Spinal cord (tissue), 10 donors: ENCODE results near the gene MYL1. TPM values are rescaled to one million over a fixed set of nuclear protein-coding genes. Genes with fewer than 3 reads are reported as not detected.

Experiments
- DNase-seq, 6 donors: peaks; one replicate each; pipeline versions ENCODE4 v3.0.0 to v3.0.0-alpha.2; 2013 to 2015; ENCODE audit warnings: low spot score in 6 of 6, low read depth in 4 of 6
- H3K27ac ChIP-seq: one replicate; pipeline ENCODE4 v1.5.1; 2013; ENCODE audit warnings: low read depth, low read length, control low read depth
- H3K27me3 ChIP-seq: one replicate; pipeline ENCODE4 v1.6.1; 2013; ENCODE audit warnings: low read length; ENCODE audit not compliant: control insufficient read depth, insufficient read depth
- H3K36me3 ChIP-seq: one replicate; pipeline ENCODE4 v1.6.1; 2013; ENCODE audit warnings: low read length; ENCODE audit not compliant: control insufficient read depth, insufficient read depth
- H3K4me1 ChIP-seq: one replicate; pipeline ENCODE4 v1.6.1; 2013; ENCODE audit warnings: low read length; ENCODE audit not compliant: control insufficient read depth, insufficient read depth
- H3K4me3 ChIP-seq: one replicate; pipeline ENCODE4 v1.5.1; 2013; ENCODE audit warnings: low read depth, low read length, control low read depth
- H3K9me3 ChIP-seq: one replicate; pipeline ENCODE4 v1.6.1; 2013; ENCODE audit warnings: low read length; ENCODE audit not compliant: control insufficient read depth, insufficient read depth
- WGBS: methylation state at CpG from one replicate; pipeline ENCODE4 v1.1.5; 2013; ENCODE audit warnings: missing lambda C conversion rate; ENCODE audit not compliant: insufficient coverage; 5-methylcytosine and 5-hydroxymethylcytosine counted together
- polyA plus RNA-seq, 2 donors: library from polyadenylated mRNA; unstranded; fragments of 120-200 nt; gene quantifications; one replicate each; pipeline ENCODE4 v1.2.1, GENCODE V29; 2013; ENCODE audit not compliant: insufficient read length in 2 of 2
- total RNA-seq, 2 donors: library from RNA; depleted of rRNA in 1 of 2; stranded (reverse); fragments of 120-200 nt in 1 of 2; fragments of >200 nt in 1 of 2; gene quantifications; one replicate each; pipeline versions ENCODE4 v1.2.3 to v1.2.4, GENCODE V29; 2013 to 2014
- donor health status: healthy.

MYL1 gene
- total and polyA plus RNA-seq, 4 donors = 1.2 to 11.8 (median 3.4) TPM

DNA sequence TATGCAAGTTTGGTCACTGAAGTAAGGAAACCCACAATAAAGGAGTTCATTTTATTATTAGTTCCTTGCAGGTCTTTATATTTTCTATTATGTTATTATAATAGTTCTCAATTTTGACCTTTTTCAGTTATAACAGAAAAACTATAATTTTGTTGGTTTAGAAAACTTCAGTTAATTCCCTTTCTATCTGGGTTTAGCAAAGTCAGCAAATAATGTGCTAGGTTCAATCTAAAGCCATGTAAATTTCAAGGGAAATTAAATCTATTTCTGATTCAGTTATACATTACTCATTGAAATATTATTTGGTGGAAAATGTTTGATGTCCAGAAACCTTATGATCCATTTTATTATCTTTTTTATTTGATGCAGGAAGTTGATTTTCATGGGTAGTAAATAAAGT, 43.7 kb downstream of the MYL1 start:
- no peak overlapping the region for H3K27ac ChIP-seq
- H3K27me3 ChIP-seq = no peaks in the 10 kb centered on the region
- no peaks in the 10 kb centered on the region for H3K4me1 ChIP-seq
- no peaks in the 10 kb centered on the region for H3K36me3 ChIP-seq
- no peak for DNase-seq
- no peaks in the 10 kb centered on the region for H3K9me3 ChIP-seq
- H3K4me3 ChIP-seq = no peak overlapping the region

DNA sequence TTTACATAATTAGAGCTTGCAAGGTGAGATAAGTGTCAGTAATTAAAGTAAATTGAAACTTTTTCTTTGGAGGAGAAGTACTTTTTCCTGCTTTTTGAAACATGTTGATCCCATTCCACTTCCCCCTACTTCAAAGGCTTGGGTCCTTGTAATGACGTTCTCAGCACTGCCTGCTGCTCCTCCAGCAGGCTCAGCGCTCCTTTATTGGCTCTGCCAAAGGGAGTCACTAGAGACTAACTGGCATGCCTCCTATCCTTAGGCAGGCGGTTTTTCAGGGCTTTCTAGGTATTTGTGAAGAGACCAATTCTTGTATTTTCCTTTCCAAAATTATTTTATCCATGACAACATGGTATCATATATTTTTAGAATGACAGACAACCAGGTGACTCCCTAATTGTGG, 45.8 kb downstream of the MYL1 start:
- H3K36me3 ChIP-seq = no peaks in the 10 kb centered on the region
- no peak overlapping the region for H3K4me3 ChIP-seq
- WGBS = 0% methylated on average over 1 of the region's 3 CpGs
- H3K27me3 ChIP-seq = no peaks in the 10 kb centered on the region
- no peak for DNase-seq
- no peaks in the 10 kb centered on the region for H3K9me3 ChIP-seq
- H3K27ac ChIP-seq = no peak overlapping the region
- no peaks in the 10 kb centered on the region for H3K4me1 ChIP-seq

DNA sequence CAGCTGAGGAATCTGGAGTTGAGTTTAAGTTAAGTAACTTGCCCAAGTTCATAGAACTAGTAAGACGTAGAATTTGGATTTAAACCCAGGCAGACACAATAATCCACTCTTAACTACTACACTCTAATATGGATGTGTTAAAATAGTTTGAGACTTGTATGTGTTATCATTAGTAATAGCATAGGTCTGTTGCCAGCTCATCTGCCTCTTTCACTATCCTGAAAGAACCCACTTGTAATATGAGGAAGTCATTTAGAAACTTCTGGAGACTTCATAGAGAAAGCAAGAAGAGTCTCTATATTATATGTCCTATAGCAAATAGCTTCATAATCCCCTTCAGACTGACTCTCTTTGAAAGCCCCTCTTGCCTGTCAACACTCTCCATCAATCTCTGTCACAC, 46.7 kb downstream of the MYL1 start:
- no CpG with 5 or more reads among the region's 1 CpG for WGBS
- Histone ChIP-seq H3K36me3 (no peaks in the 10 kb centered on the region), H3K4me3 (no peak overlapping the region), H3K4me1 (no peaks in the 10 kb centered on the region), H3K27me3 (no peaks in the 10 kb centered on the region), H3K9me3 (no peaks in the 10 kb centered on the region), H3K27ac (no peak overlapping the region)
- DNase-seq = no peak

DNA sequence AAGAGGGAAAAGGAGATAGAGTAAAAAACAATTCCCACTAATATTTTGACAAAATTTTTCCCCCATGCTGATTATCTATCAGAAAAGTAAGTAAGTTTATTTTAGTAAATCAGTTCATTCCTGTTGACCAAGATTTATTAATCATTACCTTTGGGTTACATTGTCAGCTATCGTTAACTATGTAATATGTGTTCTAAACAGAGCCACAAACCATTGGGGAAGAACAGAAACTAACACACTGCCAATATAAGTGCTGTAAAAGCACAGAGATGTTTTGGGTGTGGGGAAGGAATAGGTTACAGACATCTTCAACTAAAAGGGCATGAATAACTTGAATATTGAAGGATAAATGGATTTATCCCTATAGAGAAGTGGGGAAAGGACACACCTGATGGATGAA, 47.3 kb downstream of the MYL1 start:
- no peaks in the 10 kb centered on the region for H3K4me1 ChIP-seq
- DNase-seq = no peak
- H3K9me3 ChIP-seq = no peaks in the 10 kb centered on the region
- no peak overlapping the region for H3K4me3 ChIP-seq
- no peaks in the 10 kb centered on the region for H3K27me3 ChIP-seq
- H3K36me3 ChIP-seq = no peaks in the 10 kb centered on the region
- no CpG with 5 or more reads among the region's 1 CpG for WGBS
- H3K27ac ChIP-seq = no peak overlapping the region

DNA sequence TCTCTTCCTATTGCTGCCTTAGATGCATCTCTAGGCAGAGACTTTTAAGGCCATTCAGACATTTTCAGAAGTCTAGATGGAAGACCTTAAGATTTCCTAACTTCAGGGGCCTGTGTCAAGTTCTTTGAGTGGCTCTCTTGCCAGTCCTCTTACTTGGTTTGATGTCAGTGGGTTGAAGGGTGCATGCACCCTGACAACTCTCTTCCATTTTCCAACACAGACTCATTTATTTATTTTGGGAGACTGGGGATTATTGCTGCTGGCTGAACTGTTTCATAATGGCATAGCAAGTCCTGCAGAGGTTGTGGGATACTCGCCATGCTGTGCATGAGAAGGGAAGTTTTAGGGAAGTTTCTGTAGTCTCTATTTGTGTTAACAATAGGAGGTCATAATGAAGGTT, 50.7 kb downstream of the MYL1 start:
- Histone ChIP-seq H3K4me3 (no peak overlapping the region), H3K36me3 (no peaks in the 10 kb centered on the region), H3K4me1 (no peaks in the 10 kb centered on the region), H3K27me3 (no peaks in the 10 kb centered on the region), H3K9me3 (no peaks in the 10 kb centered on the region), H3K27ac (no peak overlapping the region)
- WGBS = 78% methylated on average over 1 of the region's 1 CpG
- no peak for DNase-seq

DNA sequence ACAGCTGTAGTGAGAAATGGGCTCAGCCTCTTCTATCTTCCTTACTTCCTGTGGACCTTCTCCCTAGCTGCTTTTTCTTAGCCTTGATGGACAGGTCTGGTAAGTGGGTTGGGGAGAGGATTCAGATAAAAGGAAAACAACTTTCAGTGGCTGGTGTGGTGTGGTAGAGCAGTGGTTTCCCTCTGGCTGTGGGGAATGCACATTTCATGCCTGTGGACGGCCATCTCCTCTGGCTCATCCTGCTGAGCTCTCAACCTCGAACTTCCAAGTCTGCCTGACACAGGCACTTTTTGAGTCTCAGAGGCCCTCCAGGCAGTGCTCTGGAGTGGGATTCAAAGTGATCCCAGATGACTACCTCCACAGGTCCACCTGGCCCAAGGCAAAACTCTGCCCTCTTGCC, 51.1 kb downstream of the MYL1 start:
- Histone ChIP-seq H3K4me1 (no peaks in the 10 kb centered on the region), H3K36me3 (no peaks in the 10 kb centered on the region), H3K27ac (no peak overlapping the region), H3K4me3 (no peak overlapping the region), H3K27me3 (no peaks in the 10 kb centered on the region), H3K9me3 (no peaks in the 10 kb centered on the region)
- DNase-seq = no peak
- 88% methylated on average over 2 of the region's 2 CpGs for WGBS

DNA sequence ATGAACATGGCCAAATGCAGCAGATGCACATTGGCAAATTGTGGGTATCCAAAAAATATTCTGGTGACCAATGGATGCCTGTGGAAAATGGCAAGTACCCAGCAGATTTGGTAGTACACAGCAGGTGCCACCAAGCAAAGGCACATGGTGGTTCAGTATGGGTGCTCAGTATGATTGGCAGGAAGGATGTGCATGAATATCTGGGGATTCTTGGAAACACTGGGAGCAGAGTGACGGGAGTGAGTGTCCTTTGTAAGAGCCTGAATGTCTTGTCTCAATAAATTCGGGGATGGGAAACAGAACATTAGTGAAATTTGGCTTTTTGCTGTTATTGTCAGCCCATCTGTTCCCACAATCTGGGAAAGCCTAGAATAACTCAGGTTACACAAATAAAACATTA, 52.9 kb downstream of the MYL1 start:
- H3K9me3 ChIP-seq = no peaks in the 10 kb centered on the region
- 85% methylated on average over 2 of the region's 2 CpGs for WGBS
- H3K36me3 ChIP-seq = no peaks in the 10 kb centered on the region
- no peaks in the 10 kb centered on the region for H3K4me1 ChIP-seq
- no peak overlapping the region for H3K4me3 ChIP-seq
- no peaks in the 10 kb centered on the region for H3K27me3 ChIP-seq
- peak in 2 of 6 donors; percentile 6 to 38 for DNase-seq
- no peak overlapping the region for H3K27ac ChIP-seq

DNA sequence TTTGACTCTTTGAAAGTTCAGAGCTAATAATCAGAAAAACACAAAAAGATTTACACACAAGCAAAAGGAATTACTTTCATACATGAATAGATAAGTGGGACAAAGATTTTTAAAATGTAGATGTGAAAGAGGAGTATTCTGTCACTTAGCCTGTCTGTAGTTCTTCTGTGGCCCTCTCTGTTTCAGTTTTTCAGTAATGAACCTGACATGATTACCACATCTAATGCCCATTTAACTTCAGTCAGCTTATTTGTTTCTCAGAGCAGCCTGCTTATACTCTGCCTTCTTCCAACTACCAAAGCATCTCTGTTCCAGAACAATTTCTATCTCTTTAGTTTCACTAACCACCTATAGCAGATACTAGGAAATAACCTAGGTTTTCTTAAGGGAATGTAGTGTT, 55.3 kb downstream of the MYL1 start:
- Histone ChIP-seq H3K4me3 (no peak overlapping the region), H3K27me3 (no peaks in the 10 kb centered on the region), H3K36me3 (no peaks in the 10 kb centered on the region), H3K9me3 (no peaks in the 10 kb centered on the region), H3K4me1 (no peaks in the 10 kb centered on the region), H3K27ac (no peak overlapping the region)
- no peak for DNase-seq

DNA sequence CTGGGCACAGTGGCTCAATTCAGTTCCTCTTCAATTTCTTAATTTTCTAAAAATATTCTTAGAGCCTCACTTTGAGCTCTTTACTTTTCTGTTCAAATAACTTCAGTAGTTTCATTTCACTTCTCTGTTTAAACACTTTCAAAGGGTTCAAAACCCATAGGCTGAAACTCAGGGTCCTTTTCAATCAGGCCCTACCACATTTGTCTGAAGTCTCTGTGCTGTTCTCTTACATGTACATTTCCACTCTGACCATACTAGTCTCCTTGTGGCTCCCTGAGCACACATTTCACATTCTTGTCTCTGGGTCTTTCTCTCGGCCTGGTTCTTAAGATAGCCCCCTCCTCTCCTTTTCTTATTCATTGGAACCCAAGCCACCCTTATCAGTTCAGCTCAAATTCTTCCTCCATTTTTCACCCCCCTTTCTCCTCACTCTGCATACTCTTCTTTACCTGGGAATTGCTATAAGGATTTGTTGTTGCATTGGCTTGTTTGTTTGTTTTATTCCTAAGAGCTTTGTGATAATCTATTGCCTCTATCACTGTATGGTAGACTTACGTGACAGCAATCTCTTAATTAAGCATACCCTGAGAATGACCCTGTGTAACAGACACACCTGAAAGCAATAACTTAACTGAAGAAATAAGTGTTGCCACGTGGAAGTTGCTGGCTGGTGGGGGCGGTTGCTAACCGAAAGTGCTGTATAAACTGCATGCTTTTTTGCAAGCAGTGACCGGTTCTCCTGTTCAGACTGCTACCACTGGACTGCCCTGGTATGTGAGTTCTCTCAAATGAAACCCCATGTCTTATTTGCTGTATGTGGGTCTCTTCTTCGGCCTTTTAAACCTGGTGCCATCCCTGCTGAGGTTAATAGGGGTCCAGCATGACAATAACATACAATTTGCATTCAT, 62.0 kb downstream of the MYL1 start:
- Histone ChIP-seq H3K4me1 (no peaks in the 10 kb centered on the region), H3K27ac (no peak overlapping the region), H3K4me3 (no peak overlapping the region), H3K9me3 (no peaks in the 10 kb centered on the region), H3K27me3 (no peaks in the 10 kb centered on the region), H3K36me3 (no peaks in the 10 kb centered on the region)
- WGBS = 71% methylated on average over 5 of the region's 7 CpGs
- no peak for DNase-seq

DNA sequence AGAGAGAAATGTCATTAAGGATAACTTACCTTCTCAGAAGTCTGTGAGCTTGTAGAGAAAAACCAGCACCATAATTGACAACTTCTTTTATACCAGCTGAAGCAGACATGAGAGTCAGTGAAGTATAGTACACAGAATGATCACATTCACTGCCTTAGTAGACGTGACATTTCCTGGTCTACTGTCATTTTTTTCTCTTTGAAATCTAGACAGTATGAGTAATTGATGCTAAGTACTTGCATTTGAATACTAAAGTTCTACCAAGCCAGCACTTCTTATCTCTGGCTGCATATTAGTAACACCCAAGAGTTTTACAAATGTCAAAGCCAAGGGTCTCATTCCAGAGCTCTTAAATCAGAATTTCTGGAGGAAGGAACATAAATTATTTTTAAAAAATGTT, 64.4 kb downstream of the MYL1 start:
- H3K4me3 ChIP-seq = no peak overlapping the region
- H3K27me3 ChIP-seq = no peaks in the 10 kb centered on the region
- WGBS = no CpG with 5 or more reads among the region's 1 CpG
- DNase-seq = no peak
- no peaks in the 10 kb centered on the region for H3K4me1 ChIP-seq
- H3K27ac ChIP-seq = no peak overlapping the region
- H3K36me3 ChIP-seq = no peaks in the 10 kb centered on the region
- H3K9me3 ChIP-seq = no peaks in the 10 kb centered on the region
